ENCODE measurements around the gene PTPRD.

- TF ChIP-seq CTCF (IDR thresholded peaks at IDR 0.05) (no peak), POLR2A (IDR thresholded peaks at IDR 0.05) (no peak)
Measured at GRCh38 chr9:8899511-8899910, 1713.3 kb downstream of the PTPRD start.

Measured in Peyer's patch (tissue), 4 donors.